K562 treated with DMSO at 1 percent for 4 hours (cell line): ENCODE measurements around the gene AP5B1. TPM values are rescaled to one million over a fixed set of nuclear protein-coding genes. Genes with fewer than 3 reads are reported as not detected.

Experiments used
- total RNA-seq: library from RNA; unstranded; fragments of 300-600 nt; gene quantifications from 2 replicates; pipeline ENCODE4 v1.2.3, GENCODE V29; 2022; ENCODE audit not compliant: insufficient read depth

AP5B1 gene
- 25.5 and 28.9 TPM in 2 replicates for total RNA-seq

DNA sequence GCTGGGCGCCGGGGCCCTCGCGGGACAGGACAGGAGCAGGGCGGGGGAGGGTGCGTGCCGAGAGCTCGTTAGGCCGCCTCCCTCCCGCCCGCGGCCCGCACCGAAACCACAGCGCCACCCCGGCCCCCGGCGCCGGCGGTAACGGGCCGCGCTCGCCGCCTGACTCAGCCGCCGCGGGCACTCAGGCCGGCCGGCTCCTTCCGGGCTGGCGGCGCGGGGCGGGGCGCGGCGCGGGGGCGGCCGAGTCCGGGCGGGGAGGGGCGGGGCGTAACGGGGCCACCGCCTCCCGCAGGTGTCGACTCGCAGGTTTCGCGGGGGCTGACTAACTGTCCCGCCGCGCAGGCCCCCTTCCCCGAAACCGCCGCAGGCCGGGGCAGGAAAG is at the start of gene AP5B1:
Gene AP5B1, minus strand, starts transcription at position 207 of the 382 bp plus-strand sequence. CDS start 385 bp downstream, outside the sequence.

DNA sequence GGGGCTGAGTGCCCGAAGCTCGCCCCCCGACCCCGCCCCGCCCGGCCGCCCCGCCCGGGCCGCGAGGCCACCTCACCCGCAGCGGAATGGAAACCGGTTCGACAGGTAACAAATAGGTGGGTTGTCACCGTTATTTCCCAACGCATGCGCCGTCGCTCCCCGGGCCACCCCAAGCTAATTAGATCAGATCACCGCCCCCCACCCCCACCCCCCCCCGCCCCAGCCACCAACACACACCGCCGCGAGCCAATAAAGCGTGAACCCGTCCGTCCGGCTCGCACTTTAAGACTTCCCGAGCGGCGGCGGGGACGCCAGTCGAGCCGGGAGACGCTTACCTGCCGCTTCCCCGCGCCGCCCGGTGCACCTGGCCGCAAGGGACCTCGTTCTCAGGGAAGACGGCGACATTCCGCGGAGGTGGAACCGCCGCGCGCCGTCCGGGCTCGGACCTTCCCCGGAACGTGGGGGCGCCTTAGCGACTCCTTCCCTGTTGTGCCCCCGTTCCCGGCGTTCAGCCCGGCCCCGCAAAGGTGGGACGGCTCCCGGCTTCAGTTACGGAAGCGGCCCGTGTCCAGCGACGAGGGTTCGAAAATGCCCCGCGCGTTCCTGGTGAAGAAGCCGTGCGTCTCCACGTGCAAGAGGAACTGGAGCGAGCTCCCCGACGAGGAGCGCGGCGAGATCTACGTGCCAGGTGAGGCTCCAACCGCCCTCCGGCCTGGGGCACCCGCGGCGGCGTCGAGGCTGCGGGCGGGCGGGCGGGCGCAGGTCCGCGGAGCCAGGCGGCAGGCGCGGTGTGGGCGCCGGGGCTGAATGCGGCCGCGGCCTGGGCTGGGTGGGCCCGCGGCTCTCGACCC is 6.2 kb upstream of the AP5B1 start, which contains the start of gene OVOL1:
Gene OVOL1, plus strand, starts transcription at position 278 of the 851 bp plus-strand sequence. Its CDS starts 311 bp downstream, at position 589.

Other genes starting within 250 kb of the AP5B1 start
- gene LTBP3, start 222.6 kb downstream of the AP5B1 start, total RNA-seq = 32.3 and 42.6 TPM in 2 replicates
- 37.9 and 48.3 TPM in 2 replicates for gene ZNRD2, start 210.5 kb downstream of the AP5B1 start, total RNA-seq
- gene FAM89B, start 208.4 kb downstream of the AP5B1 start, total RNA-seq = 64.3 and 74.6 TPM in 2 replicates
- gene EHBP1L1, start 204.9 kb downstream of the AP5B1 start, total RNA-seq = 74.1 and 75.4 TPM in 2 replicates
- 1.6 and 2.1 TPM in 2 replicates for gene KCNK7, start 185.2 kb downstream of the AP5B1 start, total RNA-seq
- 58.9 and 66.8 TPM in 2 replicates for gene MAP3K11, start 166.8 kb downstream of the AP5B1 start, total RNA-seq
- 31.8 and 46.2 TPM in 2 replicates for gene PCNX3, start 165.2 kb downstream of the AP5B1 start, total RNA-seq
- 55.3 and 62.8 TPM in 2 replicates for gene SIPA1, start 142.9 kb downstream of the AP5B1 start, total RNA-seq
- gene RELA, start 118.1 kb downstream of the AP5B1 start, total RNA-seq = 58.1 and 70.6 TPM in 2 replicates
- 26.4 and 36.7 TPM in 2 replicates for gene KAT5, start 68.7 kb downstream of the AP5B1 start, total RNA-seq
- gene RNASEH2C, start 60.2 kb downstream of the AP5B1 start, total RNA-seq = 24.6 and 34.7 TPM in 2 replicates
- not detected in 2 replicates for gene OVOL1, start 6.1 kb upstream of the AP5B1 start, total RNA-seq
- gene SNX32, start 53.0 kb upstream of the AP5B1 start, total RNA-seq = not detected in 2 replicates
- 715 and 721 TPM in 2 replicates for gene CFL1, start 77.2 kb upstream of the AP5B1 start, total RNA-seq
- gene MUS81, start 79.5 kb upstream of the AP5B1 start, total RNA-seq = 69.2 and 73.6 TPM in 2 replicates
- 2.3 TPM in 1 of 2 replicates, not detected in the other for gene EFEMP2, start 91.8 kb upstream of the AP5B1 start, total RNA-seq
- not detected in 2 replicates for gene CTSW, start 98.9 kb upstream of the AP5B1 start, total RNA-seq
- gene FIBP, start 107.5 kb upstream of the AP5B1 start, total RNA-seq = 49.6 and 55.0 TPM in 2 replicates
- 36.9 and 41.3 TPM in 2 replicates for gene CCDC85B, start 109.7 kb upstream of the AP5B1 start, total RNA-seq
- gene FOSL1, start 119.4 kb upstream of the AP5B1 start, total RNA-seq = 4.6 and 7.2 TPM in 2 replicates
- 50.5 and 55.0 TPM in 2 replicates for gene C11orf68, start 138.1 kb upstream of the AP5B1 start, total RNA-seq
- gene DRAP1, start 138.4 kb upstream of the AP5B1 start, total RNA-seq = 133 and 159 TPM in 2 replicates
- gene TSGA10IP, start 164.5 kb upstream of the AP5B1 start, total RNA-seq = not detected in 2 replicates
- 64.4 and 73.6 TPM in 2 replicates for gene SART1, start 180.8 kb upstream of the AP5B1 start, total RNA-seq
- 33.9 and 39.2 TPM in 2 replicates for gene EIF1AD, start 221.2 kb upstream of the AP5B1 start, total RNA-seq
- 201 and 212 TPM in 2 replicates for gene BANF1, start 221.5 kb upstream of the AP5B1 start, total RNA-seq
- gene CST6, start 231.0 kb upstream of the AP5B1 start, total RNA-seq = not detected in 2 replicates
- not detected in 2 replicates for gene CATSPER1, start 245.5 kb upstream of the AP5B1 start, total RNA-seq